Smooth muscle cell (in vitro differentiated cells): ENCODE results near the gene DDAH1. TPM values are rescaled to one million over a fixed set of nuclear protein-coding genes. Genes with fewer than 3 reads are reported as not detected.

Experiments used
- DNase-seq: peaks from one replicate; lab custom pipeline; 2025; ENCODE audit not compliant: unreplicated experiment; lab: John Stamatoyannopoulos, UW
- H2AFZ ChIP-seq: fragments of 200-600 bp; sonication (generic); 2 replicates; pipeline ENCODE4 v1.6.0; 2016; ENCODE audit warnings: antibody characterized with exemption, low read depth, mild to moderate bottlenecking
- H3F3A ChIP-seq: fragments of 200-600 bp; sonication (generic); 2 replicates; pipeline ENCODE4 v1.6.0; 2017; ENCODE audit warnings: antibody characterized with exemption, low read depth
- H3K27ac ChIP-seq: fragments of 200-600 bp; sonication (generic); 2 replicates; pipeline ENCODE4 v1.5.1; 2016; ENCODE audit warnings: low read depth, mild to moderate bottlenecking
- H3K27me3 ChIP-seq: fragments of 200-600 bp; sonication (generic); 2 replicates; pipeline ENCODE4 v1.6.1; 2016; ENCODE audit warnings: low read depth, mild to moderate bottlenecking
- H3K36me3 ChIP-seq: fragments of 200-600 bp; sonication (generic); 2 replicates; pipeline ENCODE4 v1.5.1; 2016; ENCODE audit warnings: low read depth
- H3K4me1 ChIP-seq: fragments of 200-600 bp; sonication (generic); 2 replicates; pipeline ENCODE4 v1.5.1; 2016; ENCODE audit warnings: low read depth
- H3K4me2 ChIP-seq: fragments of 200-600 bp; sonication (generic); 2 replicates; pipeline ENCODE4 v1.6.0; 2016; ENCODE audit warnings: mild to moderate bottlenecking
- H3K4me3 ChIP-seq: fragments of 200-600 bp; sonication (generic); 2 replicates; pipeline ENCODE4 v1.5.1; 2016; ENCODE audit warnings: mild to moderate bottlenecking
- H3K79me2 ChIP-seq: fragments of 200-600 bp; sonication (generic); 2 replicates; pipeline ENCODE4 v1.6.0; 2016; ENCODE audit warnings: low read depth, mild to moderate bottlenecking
- H3K9ac ChIP-seq: fragments of 200-600 bp; sonication (generic); 2 replicates; pipeline ENCODE4 v1.6.0; 2016; ENCODE audit warnings: low read depth
- H3K9me3 ChIP-seq: fragments of 200-600 bp; sonication (generic); replicated peaks from 2 replicates; pipeline ENCODE4 v1.5.1; 2016; ENCODE audit warnings: low read depth
- H4K20me1 ChIP-seq: fragments of 200-600 bp; sonication (generic); 2 replicates; pipeline ENCODE4 v1.6.0; 2016; ENCODE audit warnings: low read depth
- WGBS: methylation state at CpG from one replicate; pipeline ENCODE4 v1.1.7; 2016; ENCODE audit warnings: low lambda C conversion rate; 5-methylcytosine and 5-hydroxymethylcytosine counted together
- polyA plus RNA-seq: library from polyadenylated mRNA; unstranded; fragments of >200 nt; fragmentation: Nextera tagmentation; extraction: Ambion mirVana; gene quantifications from 2 replicates; pipeline ENCODE4 v1.2.1, GENCODE V29; 2016
- total RNA-seq: library from RNA; depleted of rRNA; stranded (reverse); fragments of >200 nt; gene quantifications from 2 replicates; pipeline ENCODE4 v1.2.3, GENCODE V29; 2014
- TF ChIP-seq, protein P1 (sequence below): fragments of 200-600 bp; sonication (generic); IDR thresholded peaks from 2 replicates; pipeline ENCODE4 v1.5.1; 2017; ENCODE audit warnings: borderline replicate concordance, mild to moderate bottlenecking, antibody characterized with exemption; ENCODE audit not compliant: insufficient read depth, poor library complexity, severe bottlenecking

DDAH1 gene
- total and polyA plus RNA-seq, 2 experiments from 2014 or later: 13.8 to 30.8 TPM

DNA sequence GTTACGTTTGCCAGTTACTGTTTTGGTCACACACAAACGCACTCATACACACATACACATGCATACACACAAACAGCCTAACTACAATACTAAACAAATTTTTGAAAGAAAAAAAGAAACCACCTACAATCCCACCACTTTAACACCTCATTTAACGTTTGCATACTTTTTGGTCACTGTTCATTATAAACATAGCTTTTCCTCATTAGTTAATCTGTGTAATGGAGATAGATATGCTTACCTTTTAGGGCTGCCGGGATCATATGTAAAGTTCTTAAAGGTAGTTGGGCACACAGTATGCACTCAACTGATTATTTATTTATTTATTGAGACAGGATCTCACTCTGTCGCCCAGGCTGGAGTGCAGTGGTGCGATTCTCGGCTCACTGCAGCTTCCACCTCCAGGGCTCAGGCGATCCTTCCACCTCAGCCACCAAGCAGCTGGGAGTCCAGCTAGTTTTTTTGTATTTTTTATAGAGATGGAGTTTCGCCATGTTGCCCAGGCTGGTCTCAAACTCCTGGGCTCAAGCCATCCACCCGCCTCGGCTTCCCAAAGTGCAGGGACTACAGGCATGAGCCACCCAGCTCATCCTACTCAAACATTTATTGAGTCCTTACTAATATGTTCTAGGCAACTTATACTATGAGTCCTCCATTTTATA lies 187.8 kb downstream of the DDAH1 start:
- Histone ChIP-seq H3F3A (peaks cover 17% of the 10 kb centered on the region), H3K4me2 (peak overlapping the region; percentile 86), H2AFZ (no peak overlapping the region), H3K79me2 (peaks cover 36% of the 10 kb centered on the region), H3K9ac (peak overlapping the region; percentile 69), H3K9me3 (no peaks in the 10 kb centered on the region), H3K27ac (peak overlapping the region; percentile 94), H3K4me1 (peaks cover 15% of the 10 kb centered on the region), H3K27me3 (no peaks in the 10 kb centered on the region), H3K4me3 (peak overlapping the region; percentile 77), H4K20me1 (peaks cover 32% of the 10 kb centered on the region), H3K36me3 (no peaks in the 10 kb centered on the region)
- TF ChIP-seq, protein P1, sequence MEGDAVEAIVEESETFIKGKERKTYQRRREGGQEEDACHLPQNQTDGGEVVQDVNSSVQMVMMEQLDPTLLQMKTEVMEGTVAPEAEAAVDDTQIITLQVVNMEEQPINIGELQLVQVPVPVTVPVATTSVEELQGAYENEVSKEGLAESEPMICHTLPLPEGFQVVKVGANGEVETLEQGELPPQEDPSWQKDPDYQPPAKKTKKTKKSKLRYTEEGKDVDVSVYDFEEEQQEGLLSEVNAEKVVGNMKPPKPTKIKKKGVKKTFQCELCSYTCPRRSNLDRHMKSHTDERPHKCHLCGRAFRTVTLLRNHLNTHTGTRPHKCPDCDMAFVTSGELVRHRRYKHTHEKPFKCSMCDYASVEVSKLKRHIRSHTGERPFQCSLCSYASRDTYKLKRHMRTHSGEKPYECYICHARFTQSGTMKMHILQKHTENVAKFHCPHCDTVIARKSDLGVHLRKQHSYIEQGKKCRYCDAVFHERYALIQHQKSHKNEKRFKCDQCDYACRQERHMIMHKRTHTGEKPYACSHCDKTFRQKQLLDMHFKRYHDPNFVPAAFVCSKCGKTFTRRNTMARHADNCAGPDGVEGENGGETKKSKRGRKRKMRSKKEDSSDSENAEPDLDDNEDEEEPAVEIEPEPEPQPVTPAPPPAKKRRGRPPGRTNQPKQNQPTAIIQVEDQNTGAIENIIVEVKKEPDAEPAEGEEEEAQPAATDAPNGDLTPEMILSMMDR: no peak
- 68% methylated on average over 11 of the region's 11 CpGs for WGBS
- DNase-seq: no peak

DNA sequence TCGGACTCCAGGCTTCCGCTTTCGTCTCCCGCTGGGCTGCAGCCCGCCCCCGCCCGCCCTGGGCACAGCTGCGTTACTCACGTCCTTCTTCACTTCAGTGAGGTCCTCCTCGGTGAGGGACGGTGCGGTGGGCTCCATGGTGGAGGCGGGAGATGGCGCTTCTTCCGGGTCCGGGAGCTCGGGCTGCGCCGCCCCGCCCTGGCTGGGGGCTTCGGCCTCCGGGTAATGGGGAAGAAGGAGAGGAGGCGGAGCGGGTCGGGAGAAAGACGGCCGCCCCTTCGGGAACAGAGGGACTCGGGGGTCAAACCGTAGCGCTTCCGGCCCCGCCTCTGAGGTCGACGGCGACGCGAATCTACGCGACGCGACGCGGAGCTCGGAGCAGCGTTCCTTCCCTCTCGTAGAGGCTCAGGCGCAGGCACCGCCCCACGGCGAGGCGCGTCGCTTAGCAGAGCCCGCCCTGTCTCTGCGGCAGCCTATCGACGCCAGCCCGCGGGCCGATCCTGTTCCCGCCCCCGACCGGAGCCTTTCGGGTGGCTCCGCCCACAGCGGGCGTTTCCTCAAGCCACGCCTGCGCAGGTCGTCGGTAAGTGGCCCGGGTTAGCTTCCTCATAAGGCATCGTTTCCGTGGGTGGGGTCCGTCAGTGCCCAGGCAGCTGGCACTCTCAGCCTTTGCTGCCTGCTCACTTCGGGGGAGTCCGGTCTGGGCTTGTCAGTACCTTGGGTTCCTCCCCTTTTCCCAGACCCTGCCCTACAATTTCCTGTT lies 188.6 kb downstream of the DDAH1 start, which contains the start of gene BCL10:
TSS of gene BCL10 (minus strand) at position 418 of the 763 bp plus-strand sequence. CDS start at position 138, 280 bp downstream.
- WGBS: under 1% methylated on average over 67 of the region's 78 CpGs
- peak within 1 kb of the TSS; percentile 94 for H3K27ac ChIP-seq
- H2AFZ ChIP-seq: no peak within 1 kb of the TSS
- H3K4me3 ChIP-seq: peak within 1 kb of the TSS; percentile 77
- H3K27me3 ChIP-seq: no peaks in the 10 kb centered on the region
- H3K4me1 ChIP-seq: peaks cover 15% of the 10 kb centered on the region
- H3K79me2 ChIP-seq: peaks cover 43% of the 10 kb centered on the region
- H3K4me2 ChIP-seq: peak within 1 kb of the TSS; percentile 87
- H3K36me3 ChIP-seq: no peaks in the 10 kb centered on the region
- no peaks in the 10 kb centered on the region for H3K9me3 ChIP-seq
- peaks cover 40% of the 10 kb centered on the region for H4K20me1 ChIP-seq
- H3K9ac ChIP-seq: peak within 1 kb of the TSS; percentile 90
- peaks cover 17% of the 10 kb centered on the region for H3F3A ChIP-seq
- peak; percentile 92 for DNase-seq
- TF ChIP-seq, protein P1: no peak

DNA sequence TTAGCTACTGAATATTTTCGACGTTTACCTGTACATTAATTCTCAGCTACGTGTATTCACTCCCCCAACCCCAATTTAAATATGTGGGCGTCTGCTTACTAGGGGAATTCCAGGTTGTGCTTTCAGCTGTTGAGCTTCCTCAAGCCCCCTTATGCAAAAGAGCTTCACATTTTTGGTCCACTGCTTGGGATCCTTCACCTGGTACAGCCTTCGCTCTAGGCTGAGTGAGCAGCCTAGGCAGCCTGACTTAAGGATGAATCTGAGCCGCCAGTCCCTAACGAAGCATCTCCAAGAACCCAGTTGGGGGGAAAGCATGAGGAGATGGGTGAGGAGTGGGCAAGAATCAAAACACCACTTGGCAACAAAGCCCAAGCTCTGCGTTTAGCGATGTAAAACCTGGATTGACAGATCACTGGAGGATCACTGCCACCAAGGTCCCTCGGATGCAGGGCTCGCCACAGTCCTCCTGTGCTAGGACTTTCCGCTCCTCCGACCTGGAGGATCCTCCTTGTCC lies 189.2 kb downstream of the DDAH1 start:
- Histone ChIP-seq H3K36me3 (peaks cover under 1% of the 10 kb centered on the region), H3K4me1 (peaks cover 15% of the 10 kb centered on the region), H3K4me3 (peak overlapping the region; percentile 77), H3F3A (peaks cover 17% of the 10 kb centered on the region), H3K9me3 (no peaks in the 10 kb centered on the region), H3K9ac (peak overlapping the region; percentile 90), H3K79me2 (peaks cover 48% of the 10 kb centered on the region), H3K4me2 (peak overlapping the region; percentile 87), H3K27me3 (no peaks in the 10 kb centered on the region), H4K20me1 (peaks cover 46% of the 10 kb centered on the region), H3K27ac (peak overlapping the region; percentile 94), H2AFZ (no peak overlapping the region)
- TF ChIP-seq, protein P1: no peak
- 5% methylated on average over 13 of the region's 13 CpGs for WGBS
- no peak for DNase-seq
